Ascending aorta (tissue), 2 donors: ENCODE results near the gene SRRM5. TPM values are rescaled to one million over a fixed set of nuclear protein-coding genes. Genes with fewer than 3 reads are reported as not detected.

ENCODE experiments used
- DNase-seq, 2 donors: peaks; one replicate each; pipeline ENCODE4 v3.0.0-alpha.2; 2019; ENCODE audit warnings: low spot score in 2 of 2
- H3K27ac ChIP-seq, 2 donors: fragments of 200-600 bp; sonication (generic); one replicate each; pipeline ENCODE4 v1.5.1; 2016 to 2017; ENCODE audit warnings: mild to moderate bottlenecking in 1 of 2
- H3K27me3 ChIP-seq: fragments of 200-600 bp; sonication (generic); one replicate; pipeline ENCODE4 v1.5.1; 2017
- H3K36me3 ChIP-seq, 2 donors: fragments of 200-600 bp; sonication (generic); one replicate each; pipeline ENCODE4 v1.5.1; 2016
- H3K4me1 ChIP-seq, 2 donors: fragments of 200-600 bp; sonication (generic); one replicate each; pipeline ENCODE4 v1.5.1; 2016 to 2017; ENCODE audit warnings: mild to moderate bottlenecking in 1 of 2
- H3K4me3 ChIP-seq, 2 donors: fragments of 200-600 bp; sonication (generic); one replicate each; pipeline ENCODE4 v1.5.1; 2016 to 2017; ENCODE audit warnings: mild to moderate bottlenecking in 1 of 2
- H3K9me3 ChIP-seq, 2 donors: fragments of 200-600 bp; sonication (generic); one replicate each; pipeline ENCODE4 v1.5.1; 2016
- CTCF ChIP-seq, 3 experiments: fragments of 200-600 bp in 2 of 3; fragments of 450-650 bp in 1 of 3; sonication (generic) in 2 of 3; IDR thresholded peaks; one replicate each; pipeline ENCODE4 v1.5.1; 2016 to 2019; ENCODE audit warnings: antibody characterized with exemption in 3 of 3, mild to moderate bottlenecking in 1 of 3, moderate library complexity in 1 of 3
- intact Hi-C: fragments of 100-400 bp; cut with DNase I; formaldehyde crosslinking; loops from one replicate; pipeline ENCODE4 v1.15.1; 2023
- total RNA-seq: library from RNA; depleted of rRNA; stranded (reverse); fragments of >200 nt; gene quantifications from one replicate; pipeline ENCODE4 v1.1.0, GENCODE V29; 2016

The SRRM5 gene
- total RNA-seq, 1 donor from 2014 or later: 0.32 TPM

GRCh38 chr19:43592800-43593350, 19.0 kb upstream of the SRRM5 start:
- H3K9me3 ChIP-seq: no peaks in the 10 kb centered on the region
- TF ChIP-seq CTCF (IDR thresholded peaks at IDR 0.05): no peak
- intact Hi-C loops: loop anchor here (10.0 kb wide), 1 partner anchor 1638 kb away; the partner anchor contains the start of gene RABAC1
- DNase-seq: no peak
- H3K27ac ChIP-seq: no peak overlapping the region
- H3K4me3 ChIP-seq: no peak overlapping the region
- H3K27me3 ChIP-seq: no peaks in the 10 kb centered on the region
- H3K36me3 ChIP-seq: peaks cover 29 to 38% of the 10 kb centered on the region in 2 donors
- peaks cover 21 to 22% of the 10 kb centered on the region in 2 donors for H3K4me1 ChIP-seq

GRCh38 chr19:43594081-43594697, 17.7 kb upstream of the SRRM5 start:
- Histone ChIP-seq H3K9me3 (no peaks in the 10 kb centered on the region), H3K4me3 (peak overlapping the region; percentile 58 to 88), H3K36me3 (peaks cover 38 to 47% of the 10 kb centered on the region in 2 donors), H3K27ac (peak overlapping the region; percentile 82 to 88), H3K27me3 (no peaks in the 10 kb centered on the region), H3K4me1 (peaks cover 22 to 23% of the 10 kb centered on the region in 2 donors)
- intact Hi-C loops: loop anchor here (10.0 kb wide), 1 partner anchor 1639 kb away; the partner anchor contains the start of gene RABAC1
- TF ChIP-seq CTCF (IDR thresholded peaks at IDR 0.05): no peak
- no peak for DNase-seq

- Histone ChIP-seq H3K4me1 (peaks cover 22 to 23% of the 10 kb centered on the region in 2 donors), H3K27me3 (no peaks in the 10 kb centered on the region), H3K27ac (peak overlapping the region; percentile 82 to 88), H3K9me3 (no peaks in the 10 kb centered on the region), H3K36me3 (peaks cover 42 to 48% of the 10 kb centered on the region in 2 donors), H3K4me3 (peak overlapping the region; percentile 58 to 88)
- intact Hi-C loops: loop anchor here (10.0 kb wide), 1 partner anchor 1640 kb away; the partner anchor contains the start of gene RABAC1
- DNase-seq: peak in 1 of 2 donors; percentile 78
- peak; percentile 47 to 69 (median 63) for TF ChIP-seq CTCF (IDR thresholded peaks at IDR 0.05)
Measured at GRCh38 chr19:43594710-43595604, 16.9 kb upstream of the SRRM5 start.

- peaks cover 42 to 48% of the 10 kb centered on the region in 2 donors for H3K36me3 ChIP-seq
- intact Hi-C loops: loop anchor here (10.0 kb wide), 1 partner anchor 1641 kb away; the partner anchor contains the start of gene RABAC1
- H3K27ac ChIP-seq: peak overlapping the region; percentile 82 to 88
- no peaks in the 10 kb centered on the region for H3K27me3 ChIP-seq
- no peak for DNase-seq
- peaks cover 22 to 23% of the 10 kb centered on the region in 2 donors for H3K4me1 ChIP-seq
- peak overlapping the region; percentile 58 to 88 for H3K4me3 ChIP-seq
- H3K9me3 ChIP-seq: no peaks in the 10 kb centered on the region
- no peak for TF ChIP-seq CTCF (IDR thresholded peaks at IDR 0.05)
Measured at GRCh38 chr19:43595605-43595998, 16.3 kb upstream of the SRRM5 start.
